Measurements from ENCODE around the gene FRMD8. TPM values are rescaled to one million over a fixed set of nuclear protein-coding genes. Genes with fewer than 3 reads are reported as not detected.

Gene FRMD8
- total RNA-seq, 1 donor from 2014 or later: 49.6 TPM

GRCh38 chr11:65452806-65453490 lies 66.5 kb downstream of the FRMD8 start:
- Mint-ChIP-seq H3K4me1 (ENCODE audit: low read depth) (peaks cover 48% of the 10 kb centered on the region), H3K27ac (ENCODE audit: unreplicated experiment) (peak overlapping the region; percentile 91), H3K9me3 (ENCODE audit: low read depth) (no peaks in the 10 kb centered on the region), H3K36me3 (ENCODE audit: low read depth) (peaks cover 1% of the 10 kb centered on the region), H3K4me3 (ENCODE audit: unreplicated experiment) (no peak overlapping the region), H3K27me3 (ENCODE audit: low read depth) (no peaks in the 10 kb centered on the region)
- TF ChIP-seq CTCF (IDR thresholded peaks at IDR 0.05): no peak
- DNase-seq (ENCODE audit: low spot score): no peak

GRCh38 chr11:65454311-65454695 lies 67.9 kb downstream of the FRMD8 start:
- Mint-ChIP-seq H3K9me3 (ENCODE audit: low read depth) (no peaks in the 10 kb centered on the region), H3K4me1 (ENCODE audit: low read depth) (peaks cover 45% of the 10 kb centered on the region), H3K36me3 (ENCODE audit: low read depth) (peaks cover 1% of the 10 kb centered on the region), H3K27ac (ENCODE audit: unreplicated experiment) (peak overlapping the region; percentile 91), H3K4me3 (ENCODE audit: unreplicated experiment) (peak overlapping the region; percentile 73), H3K27me3 (ENCODE audit: low read depth) (no peaks in the 10 kb centered on the region)
- no peak for TF ChIP-seq CTCF (IDR thresholded peaks at IDR 0.05)
- no peak for DNase-seq (ENCODE audit: low spot score)

GRCh38 chr11:65454696-65455456 lies 68.4 kb downstream of the FRMD8 start:
- no peaks in the 10 kb centered on the region for H3K36me3 Mint-ChIP-seq (ENCODE audit: low read depth)
- H3K4me1 Mint-ChIP-seq (ENCODE audit: low read depth): peaks cover 45% of the 10 kb centered on the region
- H3K9me3 Mint-ChIP-seq (ENCODE audit: low read depth): no peaks in the 10 kb centered on the region
- TF ChIP-seq CTCF (IDR thresholded peaks at IDR 0.05): peak; percentile 22
- peak; percentile 75 for DNase-seq (ENCODE audit: low spot score)
- peak overlapping the region; percentile 73 for H3K4me3 Mint-ChIP-seq (ENCODE audit: unreplicated experiment)
- peak overlapping the region; percentile 91 for H3K27ac Mint-ChIP-seq (ENCODE audit: unreplicated experiment)
- no peaks in the 10 kb centered on the region for H3K27me3 Mint-ChIP-seq (ENCODE audit: low read depth)

- Mint-ChIP-seq H3K27ac (ENCODE audit: unreplicated experiment) (no peak overlapping the region), H3K27me3 (ENCODE audit: low read depth) (no peaks in the 10 kb centered on the region), H3K4me1 (ENCODE audit: low read depth) (peaks cover 45% of the 10 kb centered on the region)
Measured at GRCh38 chr11:65456418-65456817, 70.0 kb downstream of the FRMD8 start.

More at GRCh38 chr11:65456418-65456817, 70.0 kb downstream of the FRMD8 start:
- DNase-seq (ENCODE audit: low spot score): no peak
- Mint-ChIP-seq H3K4me3 (ENCODE audit: unreplicated experiment) (peak overlapping the region; percentile 23), H3K36me3 (ENCODE audit: low read depth) (no peaks in the 10 kb centered on the region), H3K9me3 (ENCODE audit: low read depth) (no peaks in the 10 kb centered on the region)
- no peak for TF ChIP-seq CTCF (IDR thresholded peaks at IDR 0.05)
